MM.1S (cell line): ENCODE results near the gene SNAPC4.

Experiments
- DNase-seq: peaks from one replicate; pipeline ENCODE4 v3.0.0-alpha.2; 2015
- H2AFZ ChIP-seq: fragments of 300-600 bp; sonication (generic); 2 replicates; pipeline ENCODE4 v1.6.0; 2016; ENCODE audit warnings: antibody characterized with exemption, low read length
- H3F3A ChIP-seq: fragments of 300-600 bp; sonication (generic); 2 replicates; pipeline ENCODE4 v1.6.1; 2016; ENCODE audit warnings: mild to moderate bottlenecking, antibody characterized with exemption, low read length, moderate library complexity, mixed read lengths; ENCODE audit not compliant: insufficient read depth
- H3K27ac ChIP-seq: fragments of 300-600 bp; sonication (generic); 2 replicates; pipeline ENCODE4 v1.5.1; 2016; ENCODE audit warnings: mild to moderate bottlenecking, low read length
- H3K27me3 ChIP-seq: fragments of 300-600 bp; sonication (generic); replicated peaks from 2 replicates; pipeline ENCODE4 v1.6.0; 2016; ENCODE audit warnings: low read length; ENCODE audit not compliant: insufficient read depth
- H3K36me3 ChIP-seq: fragments of 300-600 bp; sonication (generic); replicated peaks from 2 replicates; pipeline ENCODE4 v1.6.1; 2016; ENCODE audit warnings: mild to moderate bottlenecking, low read length, mixed read lengths; ENCODE audit not compliant: insufficient read depth
- H3K4me1 ChIP-seq: fragments of 300-600 bp; sonication (generic); 2 replicates; pipeline ENCODE4 v1.6.1; 2016; ENCODE audit warnings: low read length, mixed read lengths
- H3K4me2 ChIP-seq: fragments of 300-600 bp; sonication (generic); 2 replicates; pipeline ENCODE4 v1.6.0; 2016; ENCODE audit warnings: low read depth, low read length
- H3K4me3 ChIP-seq: fragments of 300-600 bp; sonication (generic); 2 replicates; pipeline ENCODE4 v1.5.1; 2016; ENCODE audit warnings: low read length, mixed read lengths
- H3K79me2 ChIP-seq: fragments of 300-600 bp; sonication (generic); 2 replicates; pipeline ENCODE4 v1.6.1; 2016; ENCODE audit warnings: mixed run types, low read length, mixed read lengths
- H3K9ac ChIP-seq: fragments of 300-600 bp; sonication (generic); 2 replicates; pipeline ENCODE4 v1.6.1; 2016; ENCODE audit warnings: low read length, mixed read lengths
- H3K9me2 ChIP-seq: fragments of 300-600 bp; sonication (generic); replicated peaks from 2 replicates; pipeline ENCODE4 v1.6.1; 2016; ENCODE audit warnings: mild to moderate bottlenecking, low read length, mixed read lengths; ENCODE audit not compliant: insufficient read depth
- H3K9me3 ChIP-seq: fragments of 300-600 bp; sonication (generic); replicated peaks from 2 replicates; pipeline ENCODE4 v1.6.1; 2016; ENCODE audit warnings: mild to moderate bottlenecking, low read length, mixed read lengths; ENCODE audit not compliant: insufficient read depth
- H4K20me1 ChIP-seq: fragments of 300-600 bp; sonication (generic); 2 replicates; pipeline ENCODE4 v1.6.1; 2016; ENCODE audit warnings: mild to moderate bottlenecking, low read length, moderate library complexity, mixed read lengths; ENCODE audit not compliant: insufficient read depth
- EZH2 ChIP-seq: fragments of 300-600 bp; sonication (generic); optimal IDR thresholded peaks from 2 replicates; pipeline ENCODE3; 2017; ENCODE audit warnings: low read depth, mild to moderate bottlenecking, antibody characterized with exemption, low read length, mixed read lengths
- EZH2phosphoT487 ChIP-seq: fragments of 300-600 bp; sonication (generic); IDR thresholded peaks from 2 replicates; pipeline ENCODE4 v1.6.1; 2018; ENCODE audit warnings: antibody characterized with exemption, low read length
- TF ChIP-seq, protein P1 (sequence below): fragments of 300-600 bp; sonication (generic); IDR thresholded peaks from 2 replicates; pipeline ENCODE4 v1.5.1; 2016; ENCODE audit warnings: antibody characterized with exemption, low read length, mixed read lengths

Gene SNAPC4

DNA sequence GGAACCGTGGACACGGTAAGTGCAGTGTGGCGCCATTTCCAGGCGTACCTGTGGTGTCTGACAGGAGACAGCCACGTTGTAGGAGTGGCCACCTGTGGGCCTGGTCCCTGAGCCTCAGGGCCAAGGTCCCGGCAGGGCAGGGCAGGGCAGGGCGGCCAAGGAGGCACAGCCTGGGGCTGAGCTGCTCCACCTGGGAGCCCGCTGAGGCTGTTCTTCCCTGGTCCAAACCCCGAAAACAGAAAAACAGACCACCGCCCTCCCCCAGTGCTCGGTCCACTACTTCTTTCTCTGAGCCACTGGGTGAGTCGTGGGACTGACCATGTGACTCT lies 19.1 kb upstream of the SNAPC4 start:
- Histone ChIP-seq H3K79me2 (peaks cover 6% of the 10 kb centered on the region), H3K9me3 (no peaks in the 10 kb centered on the region), H3K9ac (no peak overlapping the region), H3K4me2 (no peak overlapping the region), H3K27me3 (no peaks in the 10 kb centered on the region), H2AFZ (no peak overlapping the region), H3K27ac (no peak overlapping the region), H3K4me3 (no peak overlapping the region), H3K36me3 (peaks cover 6% of the 10 kb centered on the region; the same call in 1 of the 2 replicates), H3F3A (no peaks in the 10 kb centered on the region), H3K4me1 (no peaks in the 10 kb centered on the region), H3K9me2 (no peaks in the 10 kb centered on the region), H4K20me1 (no peaks in the 10 kb centered on the region)
- no peak for TF ChIP-seq EZH2
- TF ChIP-seq, protein P1, sequence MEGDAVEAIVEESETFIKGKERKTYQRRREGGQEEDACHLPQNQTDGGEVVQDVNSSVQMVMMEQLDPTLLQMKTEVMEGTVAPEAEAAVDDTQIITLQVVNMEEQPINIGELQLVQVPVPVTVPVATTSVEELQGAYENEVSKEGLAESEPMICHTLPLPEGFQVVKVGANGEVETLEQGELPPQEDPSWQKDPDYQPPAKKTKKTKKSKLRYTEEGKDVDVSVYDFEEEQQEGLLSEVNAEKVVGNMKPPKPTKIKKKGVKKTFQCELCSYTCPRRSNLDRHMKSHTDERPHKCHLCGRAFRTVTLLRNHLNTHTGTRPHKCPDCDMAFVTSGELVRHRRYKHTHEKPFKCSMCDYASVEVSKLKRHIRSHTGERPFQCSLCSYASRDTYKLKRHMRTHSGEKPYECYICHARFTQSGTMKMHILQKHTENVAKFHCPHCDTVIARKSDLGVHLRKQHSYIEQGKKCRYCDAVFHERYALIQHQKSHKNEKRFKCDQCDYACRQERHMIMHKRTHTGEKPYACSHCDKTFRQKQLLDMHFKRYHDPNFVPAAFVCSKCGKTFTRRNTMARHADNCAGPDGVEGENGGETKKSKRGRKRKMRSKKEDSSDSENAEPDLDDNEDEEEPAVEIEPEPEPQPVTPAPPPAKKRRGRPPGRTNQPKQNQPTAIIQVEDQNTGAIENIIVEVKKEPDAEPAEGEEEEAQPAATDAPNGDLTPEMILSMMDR, result no peak
- no peak for TF ChIP-seq EZH2phosphoT487
- DNase-seq, result no peak

DNA sequence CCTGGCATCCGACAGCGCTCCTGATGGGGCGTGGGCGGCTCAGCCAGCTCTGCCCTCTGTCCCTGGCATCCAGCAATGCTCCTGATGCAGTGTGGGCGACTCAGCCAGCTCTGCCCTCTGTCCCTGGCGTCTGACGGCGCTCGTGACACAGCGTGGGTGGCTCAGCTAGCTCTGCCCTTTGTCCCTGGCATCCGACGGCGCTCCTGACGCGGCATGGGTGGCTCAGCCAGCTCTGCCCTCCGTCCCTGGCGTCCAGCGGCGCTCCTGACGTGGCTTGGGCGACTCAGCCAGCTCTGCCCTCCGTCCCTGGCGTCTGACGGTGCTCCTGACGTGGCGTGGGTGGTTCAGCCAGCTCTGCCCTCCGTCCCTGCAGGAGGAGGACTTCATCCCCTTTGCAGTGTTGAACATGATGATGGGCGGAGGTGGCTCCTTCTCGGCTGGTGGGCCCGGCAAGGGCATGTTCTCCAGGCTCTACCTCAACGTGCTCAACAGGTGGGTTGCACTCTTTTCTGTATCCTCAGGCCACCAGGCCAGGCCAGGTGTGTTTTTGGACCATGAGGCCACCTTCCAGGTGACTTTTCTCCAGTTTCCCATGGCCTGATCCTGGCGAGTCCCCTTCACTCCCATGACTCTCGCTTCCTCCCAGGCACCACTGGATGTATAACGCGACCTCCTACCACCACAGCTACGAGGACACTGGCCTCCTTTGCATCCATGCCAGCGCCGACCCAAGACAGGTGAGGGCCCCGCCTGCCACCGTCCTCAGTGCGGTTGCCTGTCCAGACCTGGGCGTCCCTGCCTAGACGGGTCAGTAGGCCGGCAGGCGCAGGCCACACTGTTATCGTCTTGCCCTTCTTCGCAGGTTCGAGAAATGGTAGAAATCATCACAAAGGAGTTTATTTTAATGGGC lies 18.5 kb upstream of the SNAPC4 start:
- Histone ChIP-seq H3K9me2 (no peaks in the 10 kb centered on the region), H3K4me3 (no peak overlapping the region), H3K79me2 (peaks cover 12% of the 10 kb centered on the region), H3F3A (no peaks in the 10 kb centered on the region), H3K9ac (no peak overlapping the region), H3K4me2 (no peak overlapping the region), H2AFZ (no peak overlapping the region), H3K9me3 (no peaks in the 10 kb centered on the region), H4K20me1 (no peaks in the 10 kb centered on the region), H3K36me3 (0 out of 2 replicates have a peak, but pooled peaks cover 6% of the 10 kb centered on the region), H3K4me1 (no peaks in the 10 kb centered on the region), H3K27me3 (no peaks in the 10 kb centered on the region), H3K27ac (no peak overlapping the region)
- TF ChIP-seq, protein P1, result no peak
- TF ChIP-seq EZH2 (no peak), EZH2phosphoT487 (no peak)
- no peak for DNase-seq

DNA sequence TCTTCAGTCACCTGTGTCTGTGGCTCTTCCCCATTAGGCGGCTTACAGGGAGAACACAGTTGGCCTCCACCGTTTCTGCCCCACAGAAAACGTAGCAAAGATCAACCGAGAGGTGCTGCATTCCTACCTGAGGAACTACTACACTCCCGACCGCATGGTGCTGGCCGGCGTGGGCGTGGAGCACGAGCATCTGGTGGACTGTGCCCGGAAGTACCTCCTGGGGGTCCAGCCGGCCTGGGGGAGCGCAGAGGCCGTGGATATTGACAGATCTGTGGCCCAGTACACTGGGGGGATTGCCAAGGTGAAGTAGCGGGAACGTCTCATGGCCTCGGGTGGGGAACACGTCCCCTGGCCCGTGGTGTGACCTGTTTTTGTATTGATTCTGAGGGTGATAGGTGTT lies 16.9 kb upstream of the SNAPC4 start:
- Histone ChIP-seq H3K4me3 (no peak overlapping the region), H3K27me3 (no peaks in the 10 kb centered on the region), H3K9me2 (no peaks in the 10 kb centered on the region), H3K9me3 (no peaks in the 10 kb centered on the region), H3K27ac (no peak overlapping the region), H2AFZ (no peak overlapping the region), H3K9ac (no peak overlapping the region), H3K36me3 (0 out of 2 replicates have a peak, but pooled peaks cover 8% of the 10 kb centered on the region), H3F3A (no peaks in the 10 kb centered on the region), H3K4me2 (no peak overlapping the region), H3K79me2 (peaks cover 27% of the 10 kb centered on the region), H3K4me1 (peaks cover 3% of the 10 kb centered on the region), H4K20me1 (no peaks in the 10 kb centered on the region)
- DNase-seq, result no peak
- TF ChIP-seq, protein P1, result no peak
- TF ChIP-seq EZH2 (no peak), EZH2phosphoT487 (no peak)
